Islet of Langerhans (tissue), 1 donor: ENCODE results near the gene RRAD.

Experiments used
- FAIRE-seq: peaks from one replicate; lab custom pipeline; 2011; peaks lifted over from hg19 to GRCh38; lab: Jason Lieb, UNC

Gene RRAD

DNA sequence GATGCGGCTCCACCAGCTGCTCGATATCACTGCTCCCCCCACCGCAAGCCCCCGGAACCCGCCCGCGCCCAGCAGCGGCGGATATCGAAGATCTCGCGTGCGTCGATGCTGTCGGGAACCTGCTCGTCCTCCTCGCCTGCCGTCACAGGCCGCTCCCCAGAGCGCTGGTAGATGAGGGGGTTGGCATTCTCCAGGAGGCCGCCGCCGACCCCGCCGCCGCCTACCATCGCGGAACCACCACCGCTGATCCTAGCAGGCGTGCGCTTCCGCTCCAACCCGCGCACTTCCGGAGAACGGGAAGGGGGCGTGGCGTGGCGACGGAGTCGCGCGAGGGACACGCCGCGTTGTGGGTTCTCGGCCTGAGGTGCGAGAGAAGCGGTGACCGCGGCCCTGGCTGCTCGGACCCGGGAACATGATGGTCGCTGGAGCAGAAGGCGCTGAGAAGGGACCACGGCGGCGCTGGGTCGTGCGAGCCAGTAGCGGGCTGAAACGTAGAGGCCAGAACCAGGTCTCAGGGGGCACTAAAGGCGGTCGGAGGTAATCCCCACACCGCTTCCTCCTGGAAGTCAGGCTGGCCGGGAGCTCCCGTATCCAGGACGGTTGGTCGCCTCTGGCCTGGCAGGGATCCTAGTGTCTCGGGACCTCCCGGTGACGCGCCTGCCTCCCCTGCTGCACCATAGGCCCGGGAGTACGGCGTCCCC is 9.0 kb upstream of the RRAD start, which contains the start of gene CIAO2B:
TSS of gene CIAO2B (minus strand) at position 265 of the 701 bp plus-strand sequence. CDS start at position 227, 38 bp downstream.
- no peak for FAIRE-seq

DNA sequence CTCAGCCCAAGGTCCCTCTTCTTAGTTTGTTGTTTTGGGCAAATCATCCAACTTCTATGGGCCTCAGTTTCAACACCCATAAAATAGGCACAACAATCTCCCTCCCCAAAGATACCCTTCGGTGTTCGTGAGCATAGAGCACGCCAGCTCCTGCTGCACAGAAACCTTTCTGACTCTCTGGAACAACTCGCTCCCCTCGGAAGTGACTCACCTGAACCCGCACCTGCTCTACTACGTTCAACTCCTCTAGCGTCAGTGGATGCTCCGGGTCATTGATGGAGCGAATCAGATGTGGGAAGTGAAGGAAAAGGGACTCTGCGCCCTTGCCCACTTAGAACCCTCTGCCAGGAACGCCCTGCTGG is 8.4 kb upstream of the RRAD start:
- FAIRE-seq: no peak

GRCh38 chr16:66932076-66932475 is 6.7 kb upstream of the RRAD start:
- no peak for FAIRE-seq

- FAIRE-seq: no peak
These were observed 6.3 kb upstream of the RRAD start for GRCh38 chr16:66931665-66932064.

DNA sequence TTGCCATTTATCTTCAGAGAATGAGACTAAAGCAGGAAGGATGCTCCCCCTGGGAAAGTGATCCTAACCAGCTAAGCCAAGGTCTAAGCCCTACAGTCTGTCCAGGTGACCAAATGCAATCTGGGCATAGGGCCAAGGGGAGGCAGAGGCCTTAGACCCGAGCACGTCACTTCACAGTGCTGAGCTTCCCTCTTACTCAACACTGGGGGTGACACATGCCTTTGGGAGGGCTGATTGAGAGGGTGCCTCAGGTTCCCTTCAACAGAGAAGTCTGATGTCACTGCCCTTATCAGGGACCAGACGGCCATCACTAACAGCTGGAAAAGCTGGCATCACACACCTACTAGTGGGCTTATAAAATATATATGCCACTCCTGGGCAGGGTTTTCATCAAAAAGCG is 4.9 kb upstream of the RRAD start:
- no peak for FAIRE-seq

DNA sequence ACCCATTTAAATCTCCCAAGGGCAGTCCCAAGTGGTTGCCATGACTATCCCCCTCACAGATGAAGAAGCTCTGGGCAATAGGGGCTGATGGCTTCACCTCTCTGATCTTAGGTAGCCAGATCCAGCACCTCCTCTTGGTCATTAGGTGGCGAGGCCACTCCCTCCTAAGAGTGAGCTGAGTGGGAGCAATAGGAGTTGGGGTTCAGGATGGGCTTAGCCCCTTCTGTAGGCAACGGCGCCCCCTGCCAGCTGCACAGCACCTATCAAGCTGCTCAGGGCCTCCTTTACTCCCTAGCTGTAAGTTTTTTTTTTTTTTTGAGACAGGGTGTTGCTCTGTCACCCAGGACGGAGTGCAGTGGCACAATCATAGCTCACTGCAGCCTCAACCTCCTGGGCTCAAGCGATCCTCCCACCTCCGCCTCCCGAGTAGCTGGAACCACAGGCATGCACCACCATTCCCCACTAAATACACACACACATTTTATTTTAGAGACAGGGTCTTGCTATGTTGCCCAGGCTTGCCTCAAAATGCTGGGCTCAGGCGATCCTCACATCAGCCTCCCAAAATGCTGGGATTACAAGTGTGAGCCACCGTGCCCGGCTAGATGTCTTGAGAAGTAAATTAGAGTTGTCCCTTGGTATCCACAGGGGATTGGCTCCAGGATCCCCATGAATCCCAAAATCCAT is 3.5 kb upstream of the RRAD start:
- FAIRE-seq: no peak

DNA sequence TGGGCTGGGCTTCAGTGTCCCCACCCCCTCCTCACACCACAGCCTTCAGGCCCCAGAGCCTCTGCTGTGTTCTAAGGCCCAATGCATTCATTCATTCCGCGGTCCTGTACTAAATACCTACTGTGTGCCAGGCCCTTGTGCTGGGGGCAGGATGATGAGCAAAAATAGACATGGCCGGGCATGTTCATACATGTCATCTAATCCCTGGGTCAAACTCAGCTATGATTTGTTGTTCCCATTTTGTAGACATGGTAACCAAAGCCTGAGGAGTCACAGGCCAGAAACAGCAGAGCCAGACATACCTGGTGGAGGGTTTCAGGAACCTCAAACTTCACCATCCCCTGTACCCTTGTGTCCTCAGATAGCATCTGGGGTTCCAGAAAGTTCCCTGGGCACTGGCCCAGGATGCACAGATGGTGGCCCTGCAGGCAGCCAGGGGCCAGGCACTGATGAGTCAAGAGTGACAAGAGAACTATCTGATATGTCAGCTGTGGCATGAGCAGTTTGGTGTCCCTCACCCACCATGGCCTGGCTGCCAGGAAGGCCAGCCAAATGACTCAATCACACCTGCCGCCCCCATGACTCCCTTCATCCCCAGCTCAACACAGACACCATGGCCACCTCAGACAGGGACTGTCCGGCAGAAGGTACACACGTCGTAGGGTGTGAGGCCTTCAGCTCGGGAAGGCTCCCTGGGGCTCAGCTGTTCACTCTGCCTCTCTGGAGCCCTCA is 2.7 kb upstream of the RRAD start:
- no peak for FAIRE-seq

GRCh38 chr16:66926961-66927436 is 1.7 kb upstream of the RRAD start:
- FAIRE-seq: no peak

- FAIRE-seq: no peak
These were observed 1.0 kb upstream of the RRAD start for GRCh38 chr16:66926171-66926947.

GRCh38 chr16:66924527-66925321 is 611 bp downstream of the RRAD start:
- FAIRE-seq: no peak

- no peak for FAIRE-seq
These were observed 1.5 kb downstream of the RRAD start for GRCh38 chr16:66923866-66924265.

- FAIRE-seq: no peak
These were observed 2.0 kb downstream of the RRAD start for GRCh38 chr16:66923247-66923731.

GRCh38 chr16:66921729-66922450 is 3.4 kb downstream of the RRAD start:
- no peak for FAIRE-seq

GRCh38 chr16:66920924-66921680 is 4.2 kb downstream of the RRAD start:
- FAIRE-seq: no peak

DNA sequence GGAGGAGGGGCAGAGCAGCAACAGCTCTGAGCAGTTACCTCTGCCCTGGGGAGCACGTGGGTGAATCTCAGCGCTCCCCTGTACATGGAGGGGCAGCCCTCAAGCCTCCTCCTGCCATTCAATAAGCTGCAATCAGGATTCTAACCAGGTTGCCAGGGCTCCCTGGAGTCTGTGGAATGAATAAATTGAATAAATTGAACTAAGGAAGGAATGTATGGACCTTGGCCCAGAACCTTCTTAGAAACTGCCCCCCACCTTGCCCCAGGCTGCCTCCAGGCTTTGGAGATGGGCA is 5.1 kb downstream of the RRAD start:
- no peak for FAIRE-seq

DNA sequence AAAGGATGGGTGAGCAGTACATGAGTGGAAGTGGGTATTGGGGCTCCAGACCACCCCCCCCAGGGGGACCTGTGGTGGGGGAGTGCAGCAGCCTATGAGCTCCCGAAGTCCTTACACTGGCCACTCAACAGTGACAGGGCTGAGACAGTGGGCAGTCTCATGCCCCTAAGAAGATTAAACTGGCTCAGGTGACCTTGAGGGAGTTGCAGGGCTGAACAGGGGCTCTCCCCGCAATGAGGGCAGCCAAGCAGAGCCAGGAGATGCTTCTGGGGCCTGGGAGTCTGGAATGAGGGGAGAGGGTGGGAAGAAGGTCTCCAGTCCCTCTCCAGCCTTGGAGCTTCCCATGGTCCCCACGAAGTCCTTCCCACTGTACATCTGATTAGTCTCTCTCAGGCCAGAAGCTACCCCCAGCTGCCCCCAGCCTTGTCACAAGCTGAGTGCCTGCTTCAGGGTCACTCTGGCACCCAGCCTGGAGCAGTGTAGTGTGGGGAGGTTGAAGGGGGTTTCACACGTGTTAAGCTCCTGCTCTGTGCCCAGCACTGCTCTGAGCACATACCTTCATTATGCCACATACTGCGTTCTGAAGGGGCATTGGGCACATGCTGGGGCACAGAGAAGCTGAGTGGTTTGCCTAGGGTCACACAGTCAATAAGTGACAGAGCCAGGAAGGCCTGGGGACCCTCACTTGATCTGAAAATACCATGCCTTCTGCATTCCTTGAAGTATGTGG is 5.6 kb downstream of the RRAD start:
- FAIRE-seq: no peak

DNA sequence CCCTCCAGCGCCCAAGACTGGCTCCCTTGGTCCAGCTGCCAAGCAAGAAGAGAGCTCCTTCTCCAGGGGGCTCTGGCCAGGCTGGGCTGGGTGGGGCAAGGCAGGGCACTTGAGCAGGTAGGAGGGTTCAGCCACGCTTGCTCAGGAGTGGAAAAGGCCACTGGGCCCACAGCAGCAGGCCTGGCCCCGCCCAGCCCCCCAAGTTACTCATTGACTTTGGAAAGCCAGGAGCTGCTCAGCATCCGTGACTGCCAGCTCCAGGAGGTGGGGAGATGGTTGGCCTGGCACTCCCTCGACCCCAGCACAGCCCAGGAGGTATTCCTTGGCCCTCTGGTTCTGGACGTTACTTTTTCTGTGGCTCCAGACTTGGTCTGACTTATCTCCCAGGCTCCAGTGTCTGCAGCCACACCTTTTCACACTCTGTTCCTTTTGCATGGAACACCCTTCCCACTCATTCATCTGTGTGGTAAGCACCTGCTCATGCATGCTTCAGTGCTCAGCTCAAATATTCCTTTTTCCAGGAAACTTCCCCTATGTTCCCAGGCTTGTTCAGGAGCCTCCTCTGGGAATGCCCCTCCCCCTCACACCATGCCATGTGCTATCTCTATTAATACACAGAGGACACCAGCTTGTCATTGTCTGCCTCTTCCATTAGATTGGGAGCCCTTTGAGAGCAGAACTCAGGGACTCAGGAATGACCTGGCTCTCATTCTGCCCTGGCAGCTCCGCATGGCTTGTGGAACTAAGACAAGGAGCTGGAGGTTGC is 6.3 kb downstream of the RRAD start, which contains the start of gene CDH16:
TSS of gene CDH16 (minus strand) at position 83 of the 766 bp plus-strand sequence. CDS start 820 bp downstream, outside the sequence.
- no peak for FAIRE-seq

- no peak for FAIRE-seq
These were observed 7.0 kb downstream of the RRAD start for GRCh38 chr16:66918355-66918754.

GRCh38 chr16:66917741-66918140 is 7.6 kb downstream of the RRAD start:
- FAIRE-seq: no peak
